ENCODE data around the gene MSI2.

DNA sequence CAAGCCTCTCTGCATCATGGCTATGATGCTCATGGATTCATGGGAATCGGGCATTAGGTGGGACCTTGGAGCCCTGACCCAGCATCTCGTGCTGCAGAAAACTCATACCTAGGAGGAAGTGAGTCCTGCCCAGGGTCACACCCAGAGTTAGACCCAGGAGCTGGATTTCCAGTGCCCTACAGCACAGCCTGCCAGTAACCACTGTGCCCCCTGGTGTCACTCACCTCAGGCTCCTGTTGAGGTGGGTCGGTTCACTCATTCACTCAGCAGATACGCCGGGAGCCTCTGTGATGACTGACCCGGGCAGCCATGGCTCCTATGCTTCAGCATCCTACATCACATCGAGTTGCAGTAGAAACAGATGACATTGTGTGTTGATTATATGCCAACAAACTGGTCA is 143.4 kb downstream of the MSI2 start:
- TF ChIP-seq POLR2A (IDR thresholded peaks at IDR 0.05) (no peak), POLR2AphosphoS5 (IDR thresholded peaks at IDR 0.05) (no peak), EP300 (IDR thresholded peaks at IDR 0.05) (no peak)
- TF ChIP-seq, protein P1, sequence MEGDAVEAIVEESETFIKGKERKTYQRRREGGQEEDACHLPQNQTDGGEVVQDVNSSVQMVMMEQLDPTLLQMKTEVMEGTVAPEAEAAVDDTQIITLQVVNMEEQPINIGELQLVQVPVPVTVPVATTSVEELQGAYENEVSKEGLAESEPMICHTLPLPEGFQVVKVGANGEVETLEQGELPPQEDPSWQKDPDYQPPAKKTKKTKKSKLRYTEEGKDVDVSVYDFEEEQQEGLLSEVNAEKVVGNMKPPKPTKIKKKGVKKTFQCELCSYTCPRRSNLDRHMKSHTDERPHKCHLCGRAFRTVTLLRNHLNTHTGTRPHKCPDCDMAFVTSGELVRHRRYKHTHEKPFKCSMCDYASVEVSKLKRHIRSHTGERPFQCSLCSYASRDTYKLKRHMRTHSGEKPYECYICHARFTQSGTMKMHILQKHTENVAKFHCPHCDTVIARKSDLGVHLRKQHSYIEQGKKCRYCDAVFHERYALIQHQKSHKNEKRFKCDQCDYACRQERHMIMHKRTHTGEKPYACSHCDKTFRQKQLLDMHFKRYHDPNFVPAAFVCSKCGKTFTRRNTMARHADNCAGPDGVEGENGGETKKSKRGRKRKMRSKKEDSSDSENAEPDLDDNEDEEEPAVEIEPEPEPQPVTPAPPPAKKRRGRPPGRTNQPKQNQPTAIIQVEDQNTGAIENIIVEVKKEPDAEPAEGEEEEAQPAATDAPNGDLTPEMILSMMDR (IDR thresholded peaks at IDR 0.05) = no peak

All from gastroesophageal sphincter (tissue), 3 donors.